ENCODE data around the gene FSTL1. TPM values are rescaled to one million over a fixed set of nuclear protein-coding genes. Genes with fewer than 3 reads are reported as not detected.

Gene FSTL1
- total and polyA plus RNA-seq, 8 donors = 7.3 to 131 (median 15.1) TPM

DNA sequence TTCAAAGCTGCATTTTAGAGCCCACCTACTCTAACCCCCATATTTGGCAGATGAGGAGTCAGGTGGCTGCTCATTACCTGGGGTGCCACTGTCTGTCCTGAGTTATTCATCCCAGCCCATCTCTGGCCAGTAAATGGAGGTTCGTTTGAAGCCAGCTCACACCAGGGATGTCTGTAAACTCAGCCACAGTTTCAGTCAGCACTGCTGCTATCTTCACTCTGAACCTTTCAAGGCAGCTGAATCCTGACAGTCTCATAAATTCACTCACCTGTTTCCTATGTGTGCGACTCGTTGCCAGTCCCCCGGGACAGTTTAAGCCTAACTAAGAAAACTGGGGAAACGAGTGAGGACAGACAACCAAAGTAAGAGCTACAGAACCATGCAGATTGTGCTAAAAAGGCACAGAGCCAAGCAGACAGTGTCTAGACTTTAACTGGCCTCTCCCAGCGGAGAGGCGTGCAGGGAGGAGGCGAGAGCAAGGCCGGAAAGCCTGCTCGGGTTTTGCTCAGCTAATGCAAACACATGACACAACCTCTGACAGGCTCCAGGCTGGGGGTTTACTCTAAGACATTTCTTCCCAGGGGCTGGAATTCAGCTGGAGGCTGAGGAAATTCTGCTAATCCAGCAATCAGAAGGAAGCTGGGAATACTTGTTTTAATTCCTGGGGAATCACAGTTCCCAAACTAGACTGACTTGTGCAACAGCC lies 12.0 kb downstream of the FSTL1 start:
- H3K9me3 ChIP-seq = no peaks in the 10 kb centered on the region
- no peaks in the 10 kb centered on the region for H3K27me3 ChIP-seq
- DNase-seq = peak in 1 of 6 donors; percentile 37
- peaks cover 0 to 3% (median 0%) of the 10 kb centered on the region in 3 donors for H3K4me1 ChIP-seq
- FAIRE-seq = no peak
- TF ChIP-seq, protein P1, sequence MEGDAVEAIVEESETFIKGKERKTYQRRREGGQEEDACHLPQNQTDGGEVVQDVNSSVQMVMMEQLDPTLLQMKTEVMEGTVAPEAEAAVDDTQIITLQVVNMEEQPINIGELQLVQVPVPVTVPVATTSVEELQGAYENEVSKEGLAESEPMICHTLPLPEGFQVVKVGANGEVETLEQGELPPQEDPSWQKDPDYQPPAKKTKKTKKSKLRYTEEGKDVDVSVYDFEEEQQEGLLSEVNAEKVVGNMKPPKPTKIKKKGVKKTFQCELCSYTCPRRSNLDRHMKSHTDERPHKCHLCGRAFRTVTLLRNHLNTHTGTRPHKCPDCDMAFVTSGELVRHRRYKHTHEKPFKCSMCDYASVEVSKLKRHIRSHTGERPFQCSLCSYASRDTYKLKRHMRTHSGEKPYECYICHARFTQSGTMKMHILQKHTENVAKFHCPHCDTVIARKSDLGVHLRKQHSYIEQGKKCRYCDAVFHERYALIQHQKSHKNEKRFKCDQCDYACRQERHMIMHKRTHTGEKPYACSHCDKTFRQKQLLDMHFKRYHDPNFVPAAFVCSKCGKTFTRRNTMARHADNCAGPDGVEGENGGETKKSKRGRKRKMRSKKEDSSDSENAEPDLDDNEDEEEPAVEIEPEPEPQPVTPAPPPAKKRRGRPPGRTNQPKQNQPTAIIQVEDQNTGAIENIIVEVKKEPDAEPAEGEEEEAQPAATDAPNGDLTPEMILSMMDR (IDR thresholded peaks at IDR 0.05) = no peak
- WGBS, 2 donors = 59 to 70% methylated on average over 10 of the region's 10 CpGs
- peak overlapping the region in 1 of 4 donors; percentile 18 for H3K27ac ChIP-seq
- H3K36me3 ChIP-seq = no peaks in the 10 kb centered on the region
- ATAC-seq = peak in 3 of 4 donors; percentile 65 to 75 (median 71)
- intact Hi-C loops (cut with DNase I) = no loop called here
- no peak overlapping the region for H3K4me3 ChIP-seq

- WGBS, 2 donors = 86 to 95% methylated on average over 4 of the region's 4 CpGs
- FAIRE-seq (no peak), ATAC-seq (no peak), DNase-seq (no peak)
- TF ChIP-seq, protein P1 (IDR thresholded peaks at IDR 0.05) = no peak
- peaks cover 0 to 3% (median 0%) of the 10 kb centered on the region in 3 donors for H3K4me1 ChIP-seq
- no peaks in the 10 kb centered on the region for H3K36me3 ChIP-seq
- H3K9me3 ChIP-seq = no peaks in the 10 kb centered on the region
- H3K4me3 ChIP-seq = no peak overlapping the region
- H3K27me3 ChIP-seq = no peaks in the 10 kb centered on the region
- intact Hi-C loops (cut with DNase I) = no loop called here
- H3K27ac ChIP-seq = peak overlapping the region in 1 of 4 donors; percentile 18
These were observed 12.6 kb downstream of the FSTL1 start for GRCh38 chr3:120438216-120438615.

- no peak for DNase-seq
- Histone ChIP-seq H3K9me3 (no peaks in the 10 kb centered on the region), H3K36me3 (no peaks in the 10 kb centered on the region), H3K4me1 (peaks cover 0 to 3% (median 0%) of the 10 kb centered on the region in 3 donors), H3K27ac (no peak overlapping the region), H3K4me3 (no peak overlapping the region), H3K27me3 (no peaks in the 10 kb centered on the region)
- FAIRE-seq = no peak
- TF ChIP-seq, protein P1 (IDR thresholded peaks at IDR 0.05) = no peak
- 50 to 60% methylated on average over 2 of the region's 2 CpGs for WGBS, 2 donors
- ATAC-seq = no peak
- intact Hi-C loops (cut with DNase I) = no loop called here
These were observed 13.2 kb downstream of the FSTL1 start for GRCh38 chr3:120437559-120437958.

- Histone ChIP-seq H3K4me1 (peaks cover 0 to 3% (median 0%) of the 10 kb centered on the region in 3 donors), H3K27ac (peak overlapping the region in 2 of 4 donors; percentile 53 to 69), H3K4me3 (no peak overlapping the region), H3K9me3 (no peaks in the 10 kb centered on the region), H3K27me3 (no peaks in the 10 kb centered on the region), H3K36me3 (no peaks in the 10 kb centered on the region)
- ATAC-seq = no peak
- TF ChIP-seq, protein P1 (IDR thresholded peaks at IDR 0.05) = no peak
- no peak for DNase-seq
- intact Hi-C loops (cut with DNase I) = no loop called here
- no peak for FAIRE-seq
- 87 to 88% methylated on average over 4 of the region's 4 CpGs for WGBS, 2 donors
These were observed 14.2 kb downstream of the FSTL1 start for GRCh38 chr3:120436523-120437050.

DNA sequence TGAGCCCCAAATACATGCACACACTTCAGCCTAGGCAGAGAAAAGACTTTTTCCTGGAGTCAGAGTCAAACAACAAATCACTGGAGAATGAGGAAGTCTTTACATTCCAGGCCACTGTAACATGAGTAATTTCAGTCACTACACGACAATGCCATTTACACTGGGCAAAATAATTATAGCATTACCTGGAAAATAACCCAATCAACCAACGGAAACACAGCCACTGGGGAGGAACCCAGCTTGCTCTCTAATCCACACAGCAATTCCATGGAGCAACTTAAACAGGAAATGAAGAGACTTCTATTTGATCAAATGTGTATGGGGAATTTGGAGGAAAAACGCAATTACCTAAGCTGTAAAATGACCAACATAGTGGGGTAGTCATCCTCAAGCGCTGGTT lies 15.2 kb downstream of the FSTL1 start:
- DNase-seq (no peak), ATAC-seq (peak; percentile 67 to 81 (median 73)), FAIRE-seq (no peak)
- no peak overlapping the region for H3K4me3 ChIP-seq
- H3K27me3 ChIP-seq = no peaks in the 10 kb centered on the region
- TF ChIP-seq, protein P1 (IDR thresholded peaks at IDR 0.05) = no peak
- H3K9me3 ChIP-seq = no peaks in the 10 kb centered on the region
- WGBS, 2 donors = 54 to 55% methylated on average over 4 of the region's 4 CpGs
- no peaks in the 10 kb centered on the region for H3K36me3 ChIP-seq
- intact Hi-C loops (cut with DNase I) = no loop called here
- peaks cover 0 to 3% (median 0%) of the 10 kb centered on the region in 3 donors for H3K4me1 ChIP-seq
- H3K27ac ChIP-seq = peak overlapping the region; percentile 1 to 69 (median 44)
